ENCODE results near the gene ANKMY1.

The ANKMY1 gene

DNA sequence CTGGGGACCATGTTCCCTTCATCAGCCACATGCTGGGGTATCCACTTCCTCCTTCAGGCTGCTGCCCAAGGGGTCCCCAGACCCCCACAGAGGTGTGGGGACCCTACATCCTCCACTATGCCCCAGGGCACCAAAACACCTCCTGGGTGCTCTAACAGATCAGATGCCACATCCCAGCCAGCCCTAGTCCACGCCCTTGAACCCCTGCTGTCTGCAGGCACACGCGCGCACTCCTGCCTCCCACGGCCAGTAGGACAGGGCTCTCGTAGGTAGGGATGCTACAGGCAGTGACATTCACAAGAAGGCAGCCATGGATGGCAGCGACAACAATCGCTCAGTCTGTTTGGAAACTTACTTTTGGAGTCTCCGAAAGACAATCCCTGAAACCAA, 125.4 kb downstream of the ANKMY1 start:
- Histone ChIP-seq H3K36me3 (no peaks in the 10 kb centered on the region), H3K9me3 (no peaks in the 10 kb centered on the region), H3K4me3 (no peak overlapping the region), H3K27me3 (no peaks in the 10 kb centered on the region), H3K4me1 (peaks cover 5 to 27% (median 24%) of the 10 kb centered on the region in 4 donors), H3K27ac (no peak overlapping the region)
- TF ChIP-seq, protein P1, sequence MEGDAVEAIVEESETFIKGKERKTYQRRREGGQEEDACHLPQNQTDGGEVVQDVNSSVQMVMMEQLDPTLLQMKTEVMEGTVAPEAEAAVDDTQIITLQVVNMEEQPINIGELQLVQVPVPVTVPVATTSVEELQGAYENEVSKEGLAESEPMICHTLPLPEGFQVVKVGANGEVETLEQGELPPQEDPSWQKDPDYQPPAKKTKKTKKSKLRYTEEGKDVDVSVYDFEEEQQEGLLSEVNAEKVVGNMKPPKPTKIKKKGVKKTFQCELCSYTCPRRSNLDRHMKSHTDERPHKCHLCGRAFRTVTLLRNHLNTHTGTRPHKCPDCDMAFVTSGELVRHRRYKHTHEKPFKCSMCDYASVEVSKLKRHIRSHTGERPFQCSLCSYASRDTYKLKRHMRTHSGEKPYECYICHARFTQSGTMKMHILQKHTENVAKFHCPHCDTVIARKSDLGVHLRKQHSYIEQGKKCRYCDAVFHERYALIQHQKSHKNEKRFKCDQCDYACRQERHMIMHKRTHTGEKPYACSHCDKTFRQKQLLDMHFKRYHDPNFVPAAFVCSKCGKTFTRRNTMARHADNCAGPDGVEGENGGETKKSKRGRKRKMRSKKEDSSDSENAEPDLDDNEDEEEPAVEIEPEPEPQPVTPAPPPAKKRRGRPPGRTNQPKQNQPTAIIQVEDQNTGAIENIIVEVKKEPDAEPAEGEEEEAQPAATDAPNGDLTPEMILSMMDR (IDR thresholded peaks at IDR 0.05): no peak
- intact Hi-C loops (cut with DNase I; ENCODE audit: low total_unique reads): loop anchor here (5.0 to 10.0 kb wide), 2 partner anchors 45 to 132 kb away; partner anchors contain the start of genes DUSP28 and RNPEPL1
- peak in 1 of 2 donors; percentile 35 for DNase-seq

DNA sequence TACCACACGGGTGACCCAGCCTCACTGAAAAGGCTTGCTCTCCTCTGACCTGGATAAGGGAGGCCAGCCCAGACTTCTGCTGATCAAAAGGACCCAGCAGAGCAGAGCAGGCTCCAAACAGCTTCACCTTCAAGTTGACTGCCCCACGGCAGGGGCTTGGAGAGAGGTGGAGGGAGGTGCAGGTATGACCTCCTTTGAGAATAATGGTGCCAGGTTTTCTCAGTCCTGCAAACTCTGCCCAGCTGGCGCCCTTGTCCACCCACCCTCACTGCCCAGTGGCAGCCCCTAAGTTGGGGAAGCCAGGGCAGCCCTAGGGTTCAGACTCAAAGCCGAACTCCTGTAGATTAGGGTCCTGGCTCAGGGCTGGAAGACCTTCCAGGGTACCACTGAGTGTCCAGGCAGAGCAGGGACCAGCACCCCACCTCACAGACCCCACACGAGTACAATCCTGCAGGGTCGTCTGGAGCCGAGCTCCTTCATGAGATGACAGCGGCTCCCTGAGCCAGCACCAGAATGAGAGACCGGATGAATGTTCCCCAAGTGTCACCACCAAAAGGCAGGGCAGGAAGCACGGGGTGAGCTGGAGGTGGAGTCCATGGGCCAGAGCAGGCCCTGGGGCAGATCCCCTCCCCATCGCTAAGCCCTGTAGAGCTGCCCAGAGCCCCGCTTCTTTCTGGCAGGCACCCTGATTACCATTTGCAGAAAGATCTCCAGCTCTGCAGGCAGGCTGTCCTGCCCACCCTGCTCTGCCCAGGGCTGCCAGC, 125.9 kb downstream of the ANKMY1 start:
- TF ChIP-seq, protein P1 (IDR thresholded peaks at IDR 0.05): no peak

DNA sequence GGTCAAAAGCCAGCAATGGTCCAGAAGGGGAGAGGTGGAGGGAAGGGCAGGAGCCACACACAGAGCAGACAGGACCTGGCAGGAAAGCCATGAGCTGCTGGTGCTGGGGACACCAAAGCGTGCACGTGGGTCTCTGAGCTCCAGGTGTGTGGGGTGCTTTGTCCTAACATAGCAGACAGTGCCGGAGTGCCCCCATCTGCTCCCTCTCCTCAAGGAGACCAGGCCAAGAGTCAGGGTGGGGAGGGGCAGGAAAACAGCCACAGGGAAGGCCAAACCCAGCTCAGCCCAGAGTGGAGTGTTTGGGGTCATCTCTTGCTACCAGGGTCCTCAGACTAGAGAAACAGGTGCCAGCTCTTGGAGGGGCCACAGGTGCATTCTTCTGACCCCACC, 126.5 kb downstream of the ANKMY1 start:
- Histone ChIP-seq H3K27ac (no peak overlapping the region), H3K4me3 (no peak overlapping the region), H3K4me1 (peaks cover 5 to 16% (median 13%) of the 10 kb centered on the region in 4 donors), H3K9me3 (no peaks in the 10 kb centered on the region), H3K36me3 (no peaks in the 10 kb centered on the region), H3K27me3 (no peaks in the 10 kb centered on the region)
- TF ChIP-seq, protein P1 (IDR thresholded peaks at IDR 0.05): no peak
- intact Hi-C loops (cut with DNase I; ENCODE audit: low total_unique reads): loop anchor here (5.0 to 10.0 kb wide), 2 partner anchors 44 to 134 kb away; partner anchors contain the start of genes DUSP28 and RNPEPL1
- DNase-seq: peak; percentile 16 to 49

More for the DNA sequence above, 125.9 kb downstream of the ANKMY1 start:
- Histone ChIP-seq H3K27me3 (no peaks in the 10 kb centered on the region), H3K36me3 (no peaks in the 10 kb centered on the region), H3K4me3 (no peak overlapping the region), H3K9me3 (no peaks in the 10 kb centered on the region), H3K27ac (no peak overlapping the region), H3K4me1 (peaks cover 5 to 21% (median 18%) of the 10 kb centered on the region in 4 donors)
- DNase-seq: peak in 1 of 2 donors; percentile 56
- intact Hi-C loops (cut with DNase I; ENCODE audit: low total_unique reads): loop anchor here (5.0 to 10.0 kb wide), 2 partner anchors 45 to 133 kb away; partner anchors contain the start of genes DUSP28 and RNPEPL1

GRCh38 chr2:240430595-240430994, 127.2 kb downstream of the ANKMY1 start:
- Histone ChIP-seq H3K4me1 (peaks cover 5 to 16% (median 11%) of the 10 kb centered on the region in 4 donors), H3K36me3 (no peaks in the 10 kb centered on the region), H3K4me3 (no peak overlapping the region), H3K27ac (no peak overlapping the region), H3K27me3 (no peaks in the 10 kb centered on the region), H3K9me3 (no peaks in the 10 kb centered on the region)
- DNase-seq: peak; percentile 16 to 54
- intact Hi-C loops (cut with DNase I; ENCODE audit: low total_unique reads): loop anchor here (5.0 to 10.0 kb wide), 2 partner anchors 43 to 134 kb away; partner anchors contain the start of genes DUSP28 and RNPEPL1
- TF ChIP-seq, protein P1 (IDR thresholded peaks at IDR 0.05): no peak

- Histone ChIP-seq H3K27ac (no peak overlapping the region), H3K27me3 (no peaks in the 10 kb centered on the region), H3K4me1 (peaks cover 5 to 16% (median 11%) of the 10 kb centered on the region in 4 donors), H3K9me3 (no peaks in the 10 kb centered on the region), H3K4me3 (no peak overlapping the region), H3K36me3 (no peaks in the 10 kb centered on the region)
- peak in 1 of 2 donors; percentile 59 for DNase-seq
- intact Hi-C loops (cut with DNase I; ENCODE audit: low total_unique reads): loop anchor here (5.0 to 10.0 kb wide), 2 partner anchors 43 to 135 kb away; partner anchors contain the start of genes DUSP28 and RNPEPL1
- TF ChIP-seq, protein P1 (IDR thresholded peaks at IDR 0.05): no peak
These were observed 127.8 kb downstream of the ANKMY1 start for GRCh38 chr2:240429872-240430491.
